ENCODE measurements around the gene CAV2.

Gene CAV2

GRCh38 chr7:116557066-116557585 is 57.6 kb downstream of the CAV2 start:
- Histone ChIP-seq H3F3A (ENCODE audit: control insufficient read depth, insufficient read depth) (no peaks in the 10 kb centered on the region), H3K36me3 (ENCODE audit: control insufficient read depth, low read length) (no peaks in the 10 kb centered on the region), H4K20me1 (ENCODE audit: control insufficient read depth, insufficient read depth, low read depth, low read length) (no peaks in the 10 kb centered on the region), H3K27me3 (ENCODE audit: control insufficient read depth, low read length) (no peaks in the 10 kb centered on the region), H3K4me2 (ENCODE audit: low read length) (no peak overlapping the region), H3K9me3 (ENCODE audit: control insufficient read depth, insufficient read depth, low read length) (no peaks in the 10 kb centered on the region), H3K27ac (ENCODE audit: low read depth, low read length) (no peak overlapping the region), H3K4me3 (ENCODE audit: low read length) (no peak overlapping the region), H3K79me2 (ENCODE audit: control insufficient read depth, low read length) (no peaks in the 10 kb centered on the region), H3K4me1 (ENCODE audit: control insufficient read depth, low read length) (no peaks in the 10 kb centered on the region), H3K9me2 (replicated peaks; ENCODE audit: control insufficient read depth, low read length) (no peaks in the 10 kb centered on the region)
- no peak for TF ChIP-seq EZH2phosphoT487 (IDR thresholded peaks at IDR 0.05; ENCODE audit: borderline replicate concordance, low read length)
- no peak for TF ChIP-seq CTCF (IDR thresholded peaks at IDR 0.05; ENCODE audit: low read depth, low read length, poor library complexity, severe bottlenecking)

- no peak for TF ChIP-seq CTCF (IDR thresholded peaks at IDR 0.05; ENCODE audit: low read depth, low read length, poor library complexity, severe bottlenecking)
- TF ChIP-seq EZH2phosphoT487 (IDR thresholded peaks at IDR 0.05; ENCODE audit: borderline replicate concordance, low read length), result no peak
- Histone ChIP-seq H3K9me3 (ENCODE audit: control insufficient read depth, insufficient read depth, low read length) (no peaks in the 10 kb centered on the region), H3K36me3 (ENCODE audit: control insufficient read depth, low read length) (no peaks in the 10 kb centered on the region), H3K27ac (ENCODE audit: low read depth, low read length) (no peak overlapping the region), H4K20me1 (ENCODE audit: control insufficient read depth, insufficient read depth, low read depth, low read length) (no peaks in the 10 kb centered on the region), H3K79me2 (ENCODE audit: control insufficient read depth, low read length) (no peaks in the 10 kb centered on the region), H3F3A (ENCODE audit: control insufficient read depth, insufficient read depth) (no peaks in the 10 kb centered on the region), H3K4me3 (ENCODE audit: low read length) (no peak overlapping the region), H3K27me3 (ENCODE audit: control insufficient read depth, low read length) (no peaks in the 10 kb centered on the region), H3K9me2 (replicated peaks; ENCODE audit: control insufficient read depth, low read length) (no peaks in the 10 kb centered on the region), H3K4me2 (ENCODE audit: low read length) (no peak overlapping the region), H3K4me1 (ENCODE audit: control insufficient read depth, low read length) (no peaks in the 10 kb centered on the region)
Observed at GRCh38 chr7:116557901-116558300, 58.4 kb downstream of the CAV2 start.

Measured in DOHH2 (cell line).